IMR-90 (cell line): ENCODE results near the gene RXFP4. TPM values are rescaled to one million over a fixed set of nuclear protein-coding genes. Genes with fewer than 3 reads are reported as not detected.

ENCODE experiments used
- ATAC-seq: fragments of 200-7000 bp; cut with Tn5 transposase; 2 replicates; pipeline ENCODE4 v1.9.1; 2020; ENCODE audit warnings: low read depth, mild to moderate bottlenecking, moderate library complexity
- BruUV-seq: library from RNA; stranded (reverse); fragments of 400-500 nt; replicated peaks from 2 replicates; lab custom pipeline; 2021; lab: Mats Ljungman, UMichigan
- CTCF ChIA-PET: fragments of 300-600 bp; formaldehyde crosslinking; extraction: SDS; loops from one replicate; lab custom pipeline; 2021; ENCODE audit warnings: antibody characterized with exemption; lab: Yijun Ruan, JAX
- POLR2A ChIA-PET: fragments of 300-600 bp; sonication (Branson Sonifier 250); formaldehyde crosslinking; loops from one replicate; lab custom pipeline; 2022; ENCODE audit warnings: antibody characterized with exemption; ENCODE audit not compliant: unreplicated experiment; lab: Charles Lee
- DNase-seq: peaks from one replicate; pipeline ENCODE4 v3.0.0; 2013
- H2AFZ ChIP-seq: replicated peaks from 2 replicates; pipeline ENCODE3; 2013; ENCODE audit warnings: low read length, mild to moderate bottlenecking; ENCODE audit not compliant: poor library complexity
- H2AK5ac ChIP-seq: 2 replicates; pipeline ENCODE4 v1.6.1; 2013; ENCODE audit warnings: low read depth, low read length, inconsistent platforms
- H2AK9ac ChIP-seq: replicated peaks from 2 replicates; pipeline ENCODE3; 2013; ENCODE audit warnings: mild to moderate bottlenecking, low read depth, low read length, moderate library complexity; ENCODE audit not compliant: poor library complexity
- H2BK120ac ChIP-seq: 2 replicates; pipeline ENCODE4 v1.6.1; 2013; ENCODE audit warnings: low read depth, low read length, inconsistent platforms
- H2BK15ac ChIP-seq: 3 replicates; pipeline ENCODE4 v1.6.1; 2013; ENCODE audit warnings: low read depth, low read length, inconsistent platforms
- H2BK20ac ChIP-seq: 2 replicates; pipeline ENCODE4 v1.6.1; 2013; ENCODE audit warnings: low read depth, mild to moderate bottlenecking, inconsistent platforms, low read length, moderate library complexity
- H2BK5ac ChIP-seq: 2 replicates; pipeline ENCODE4 v1.6.1; 2013; ENCODE audit warnings: mild to moderate bottlenecking, low read depth, low read length, inconsistent platforms; ENCODE audit not compliant: poor library complexity, severe bottlenecking
- H3K14ac ChIP-seq: replicated peaks from 2 replicates; pipeline ENCODE4 v1.6.1; 2013; ENCODE audit warnings: low read depth, low read length, inconsistent platforms
- H3K18ac ChIP-seq: 2 replicates; pipeline ENCODE4 v1.6.1; 2013; ENCODE audit warnings: low read depth, low read length, control low read depth
- H3K23ac ChIP-seq: 2 replicates; pipeline ENCODE4 v1.6.1; 2013; ENCODE audit warnings: low read depth, low read length, inconsistent platforms
- H3K27ac ChIP-seq: 2 replicates; pipeline ENCODE4 v1.5.1; 2013; ENCODE audit warnings: mild to moderate bottlenecking, control low read depth, low read length; ENCODE audit not compliant: insufficient read depth
- H3K27me3 ChIP-seq: 2 replicates; pipeline ENCODE4 v1.6.1; 2013; ENCODE audit warnings: low read length; ENCODE audit not compliant: control insufficient read depth, insufficient read depth
- H3K36me3 ChIP-seq: 2 replicates; pipeline ENCODE4 v1.6.1; 2013; ENCODE audit warnings: low read length, mixed read lengths; ENCODE audit not compliant: control insufficient read depth, insufficient read depth
- H3K4ac ChIP-seq: 2 replicates; pipeline ENCODE4 v1.6.1; 2013; ENCODE audit warnings: low read depth, low read length, inconsistent platforms
- H3K4me1 ChIP-seq: 2 replicates; pipeline ENCODE4 v1.6.1; 2013; ENCODE audit warnings: low read length, mixed read lengths; ENCODE audit not compliant: control insufficient read depth, insufficient read depth
- H3K4me2 ChIP-seq: 2 replicates; pipeline ENCODE4 v1.6.1; 2013; ENCODE audit warnings: low read depth, mild to moderate bottlenecking, control low read depth, low read length, moderate library complexity
- H3K4me3 ChIP-seq: 2 replicates; pipeline ENCODE4 v1.5.1; 2013; ENCODE audit warnings: low read depth, mild to moderate bottlenecking, control low read depth, low read length, moderate library complexity; ENCODE audit not compliant: insufficient read depth
- H3K56ac ChIP-seq: 2 replicates; pipeline ENCODE4 v1.6.1; 2013; ENCODE audit warnings: low read length, inconsistent platforms; ENCODE audit not compliant: insufficient read depth; ENCODE audit errors: extremely low read depth
- H3K79me1 ChIP-seq, 2 experiments: 2 replicates each; pipeline ENCODE4 v1.6.1; 2013; ENCODE audit warnings: low read length in 2 of 2, inconsistent platforms in 1 of 2, low read depth in 1 of 2
- H3K9ac ChIP-seq: 2 replicates; pipeline ENCODE4 v1.6.1; 2013; ENCODE audit warnings: low read depth, low read length, control low read depth
- H3K9me1 ChIP-seq: 2 replicates; pipeline ENCODE4 v1.6.1; 2013; ENCODE audit warnings: low read length, inconsistent platforms; ENCODE audit not compliant: insufficient read depth
- H3K9me3 ChIP-seq: 2 replicates; pipeline ENCODE4 v1.6.1; 2013; ENCODE audit warnings: low read length; ENCODE audit not compliant: control insufficient read depth, insufficient read depth
- H4K20me1 ChIP-seq: 2 replicates; pipeline ENCODE4 v1.6.1; 2013; ENCODE audit warnings: low read length, inconsistent platforms; ENCODE audit not compliant: insufficient read depth
- H4K5ac ChIP-seq: 2 replicates; pipeline ENCODE4 v1.6.1; 2013; ENCODE audit warnings: mild to moderate bottlenecking, low read depth, low read length, control low read depth
- H4K8ac ChIP-seq, 2 experiments: 2 replicates each; pipeline ENCODE4 v1.6.1; 2013; ENCODE audit warnings: low read depth in 2 of 2, low read length in 2 of 2, control low read depth in 1 of 2, inconsistent platforms in 1 of 2
- H4K91ac ChIP-seq: 2 replicates; pipeline ENCODE4 v1.6.1; 2013; ENCODE audit warnings: low read depth, low read length, inconsistent platforms; ENCODE audit not compliant: insufficient read depth
- MAFK ChIP-seq: IDR thresholded peaks from 2 replicates; pipeline ENCODE4 v1.6.1; 2012; ENCODE audit warnings: low read depth, low read length, improper control_type of control experiment
- NFE2L2 ChIP-seq: fragments of 150-350 bp; IDR thresholded peaks from 2 replicates; pipeline ENCODE4 v1.6.1; 2016; ENCODE audit warnings: low read depth, mild to moderate bottlenecking, low read length
- RCOR1 ChIP-seq: IDR thresholded peaks from 2 replicates; pipeline ENCODE4 v1.6.1; 2012; ENCODE audit warnings: mild to moderate bottlenecking, low read length, improper control_type of control experiment; ENCODE audit not compliant: insufficient replicate concordance
- WGBS, 2 experiments: methylation state at CpG; one replicate each; pipeline versions ENCODE4 v1.1.5 to v1.1.7; 2013; ENCODE audit warnings: missing lambda C conversion rate in 2 of 2; ENCODE audit not compliant: insufficient read length in 1 of 2; ENCODE audit errors: extremely low coverage in 2 of 2; 5-methylcytosine and 5-hydroxymethylcytosine counted together
- dilution Hi-C: fragments of 300-500 bp; cut with HindIII; formaldehyde crosslinking; loops from one replicate; pipeline ENCODE4 v1.14.3; 2018; ENCODE audit warnings: low sequenced_read_pairs; ENCODE audit not compliant: unreplicated experiment
- in situ Hi-C: fragments of 300-500 bp; cut with MboI; formaldehyde crosslinking; loops from 3 replicates; pipeline ENCODE4 v1.14.3; 2019; ENCODE audit warnings: low sequenced_read_pairs, inconsistent platforms, mixed read lengths
- intact Hi-C: fragments of 100-400 bp; cut with micrococcal nuclease; formaldehyde crosslinking; loops from 2 replicates; pipeline ENCODE4 v1.10.0; 2022
- polyA plus RNA-seq, 3 experiments: library from polyadenylated mRNA; depleted of rRNA; stranded (reverse); fragments of >200 nt; gene quantifications; 2 replicates each; pipeline ENCODE4 v1.2.3, GENCODE V29; 2012; ENCODE audit warnings: low replicate concordance in 1 of 3
- total RNA-seq: library from RNA; depleted of rRNA; stranded (reverse); fragments of >200 nt; gene quantifications from 2 replicates; pipeline ENCODE4 v1.2.3, GENCODE V29; 2012

RXFP4 gene
- total and polyA plus RNA-seq, 2 of the 4 experiments (the other 2 are of a cell fraction) = not detected

DNA sequence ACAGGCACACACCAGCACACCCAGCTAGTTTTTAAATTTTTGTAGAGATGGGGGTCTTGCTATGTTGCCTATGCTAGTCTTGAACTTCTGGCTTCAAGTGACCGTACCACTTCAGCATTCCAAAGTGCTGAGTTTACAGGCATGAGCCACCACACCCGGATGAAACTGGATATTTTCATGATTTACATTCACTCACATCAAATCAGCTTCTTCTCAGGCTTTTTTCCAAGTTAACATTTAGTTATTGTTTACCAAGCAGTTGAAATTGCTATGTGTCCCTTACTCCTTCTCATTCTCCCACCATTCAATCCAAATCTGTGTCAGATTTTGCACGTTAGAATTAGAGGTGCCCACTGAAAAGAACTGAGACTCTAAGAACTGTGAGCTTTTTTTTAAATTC, 48.6 kb upstream of the RXFP4 start:
- peak overlapping the region; percentile 99 for H3K14ac ChIP-seq

More for the DNA sequence above, 48.6 kb upstream of the RXFP4 start:
- TF ChIP-seq RCOR1 (peak; percentile 34), NFE2L2 (no peak), MAFK (peak; percentile 22; the same call in 1 of the 2 replicates)
- dilution Hi-C loops = no loop called here
- no CpG with 5 or more reads among the region's 3 CpGs for WGBS, 2 experiments
- Histone ChIP-seq H3K27me3 (no peaks in the 10 kb centered on the region), H3K4me2 (peak overlapping the region; percentile 64; the same call in 1 of the 2 replicates), H2BK20ac (peak overlapping the region; percentile 96), H3K4ac (peak overlapping the region; percentile 100), H3K23ac (peak overlapping the region; percentile 97), H3K9me3 (no peaks in the 10 kb centered on the region), H2AK5ac (peak overlapping the region; percentile 100), H2BK5ac (peak overlapping the region; percentile 98), H3K56ac (peak overlapping the region; percentile 91), H4K91ac (peak overlapping the region; percentile 97), H3K36me3 (peaks cover 14% of the 10 kb centered on the region), H3K4me1 (peaks cover 19% of the 10 kb centered on the region), H3K4me3 (no peak overlapping the region), H3K79me1 (peaks cover 0 to 20% of the 10 kb centered on the region in 2 experiments; a peak in 2 of 4 replicates), H2BK15ac (peak overlapping the region; percentile 98), H3K9me1 (peaks cover 6% of the 10 kb centered on the region), H4K5ac (peak overlapping the region; percentile 96), H4K20me1 (no peaks in the 10 kb centered on the region; the same call in 1 of the 2 replicates), H2AFZ (no peak overlapping the region), H2BK120ac (peak overlapping the region; percentile 98), H3K18ac (peak overlapping the region; percentile 97), H3K9ac (peak overlapping the region; percentile 64), H2AK9ac (peak overlapping the region; percentile 94), H4K8ac (peak overlapping the region; percentile 82 to 99), H3K27ac (peak overlapping the region; percentile 99)
- in situ Hi-C loops = no loop called here
- DNase-seq (peak; percentile 89), ATAC-seq (peak; percentile 52)
- intact Hi-C loops = no loop called here
- ChIA-PET CTCF (interaction anchor here (0.6 to 1.3 kb wide), 3 partner anchors 9 to 32 kb away, joined by 3 to 5 read pairs (median 4); no protein-coding TSS in a partner anchor), POLR2A (interaction anchor here (0.8 kb wide), 1 partner anchor 64 kb away, joined by 4 read pairs; no protein-coding TSS in a partner anchor)
- BruUV-seq = no TSS peak
